OCI-LY1 (cell line): Measurements from ENCODE around the gene ALG8.

Source experiments
- H2AFZ ChIP-seq: fragments of 200-600 bp; sonication (generic), shearing (Covaris generic); 2 replicates; pipeline ENCODE4 v1.6.0; 2014; ENCODE audit warnings: antibody characterized with exemption, mild to moderate bottlenecking, low read length
- H3F3A ChIP-seq: fragments of 200-600 bp; sonication (generic), shearing (Covaris generic); 2 replicates; pipeline ENCODE4 v1.6.0; 2014; ENCODE audit warnings: mild to moderate bottlenecking, antibody characterized with exemption, low read length, moderate library complexity; ENCODE audit not compliant: insufficient read depth
- H3K27ac ChIP-seq: fragments of 200-600 bp; sonication (generic); 2 replicates; pipeline ENCODE4 v1.5.1; 2014; ENCODE audit warnings: low read length, mixed run types, mild to moderate bottlenecking, low read depth; ENCODE audit not compliant: poor library complexity, severe bottlenecking
- H3K27me3 ChIP-seq: fragments of 200-600 bp; sonication (generic); 2 replicates; pipeline ENCODE4 v1.6.0; 2014; ENCODE audit warnings: antibody characterized with exemption, mild to moderate bottlenecking, low read length, moderate library complexity; ENCODE audit not compliant: insufficient read depth
- H3K36me3 ChIP-seq: fragments of 200-600 bp; sonication (generic); 2 replicates; pipeline ENCODE4 v1.6.1; 2014; ENCODE audit warnings: mild to moderate bottlenecking, antibody characterized with exemption, low read length, moderate library complexity, mixed read lengths; ENCODE audit not compliant: insufficient read depth
- H3K4me1 ChIP-seq: fragments of 200-600 bp; sonication (generic); 2 replicates; pipeline ENCODE4 v1.5.1; 2014; ENCODE audit warnings: mild to moderate bottlenecking, low read length, moderate library complexity; ENCODE audit not compliant: insufficient read depth, severe bottlenecking
- H3K4me2 ChIP-seq: fragments of 200-600 bp; sonication (generic), shearing (Covaris generic); 2 replicates; pipeline ENCODE4 v1.6.1; 2014; ENCODE audit warnings: low read length
- H3K4me3 ChIP-seq: fragments of 200-600 bp; sonication (generic); 2 replicates; pipeline ENCODE4 v1.5.1; 2014; ENCODE audit warnings: low read length, low read depth, mild to moderate bottlenecking, mixed read lengths; ENCODE audit not compliant: poor library complexity, severe bottlenecking
- H3K79me2 ChIP-seq: fragments of 200-600 bp; shearing (Covaris generic); 2 replicates; pipeline ENCODE4 v1.6.1; 2016; ENCODE audit warnings: mixed run types, low read length, mixed read lengths; ENCODE audit not compliant: insufficient read depth
- H3K9ac ChIP-seq: fragments of 200-600 bp; sonication (generic), shearing (Covaris generic); 2 replicates; pipeline ENCODE4 v1.6.1; 2014; ENCODE audit warnings: mild to moderate bottlenecking, low read length, mixed read lengths
- H3K9me2 ChIP-seq: fragments of 200-600 bp; sonication (generic), shearing (Covaris generic); 2 replicates; pipeline ENCODE4 v1.6.1; 2014; ENCODE audit warnings: low read depth, mild to moderate bottlenecking, low read length, mixed read lengths
- H3K9me3 ChIP-seq: fragments of 200-600 bp; shearing (Covaris generic); 2 replicates; pipeline ENCODE4 v1.6.1; 2014; ENCODE audit warnings: low read length, mixed read lengths
- H4K20me1 ChIP-seq: fragments of 200-600 bp; sonication (generic), shearing (Covaris generic); 2 replicates; pipeline ENCODE4 v1.6.0; 2016; ENCODE audit warnings: mild to moderate bottlenecking, low read length; ENCODE audit not compliant: insufficient read depth
- EZH2 ChIP-seq: fragments of 200-600 bp; sonication (generic), shearing (Covaris generic); IDR thresholded peaks from 2 replicates; pipeline ENCODE4 v1.8.0; 2017; ENCODE audit warnings: borderline replicate concordance, mixed run types, mild to moderate bottlenecking, antibody characterized with exemption, low read length, moderate library complexity, mixed read lengths
- TF ChIP-seq, protein P1 (sequence below): fragments of 200-600 bp; sonication (generic), shearing (Covaris generic); IDR thresholded peaks from 2 replicates; pipeline ENCODE4 v1.5.1; 2017; ENCODE audit warnings: mild to moderate bottlenecking, antibody characterized with exemption, low read length, moderate library complexity, mixed read lengths

The ALG8 gene

GRCh38 chr11:78168539-78169477, 29.4 kb upstream of the ALG8 start:
- Histone ChIP-seq H4K20me1 (no peaks in the 10 kb centered on the region), H3K27ac (no peak overlapping the region), H3K36me3 (no peaks in the 10 kb centered on the region; the same call in 1 of the 2 replicates), H3K79me2 (no peaks in the 10 kb centered on the region), H3K9me2 (no peaks in the 10 kb centered on the region), H3K9ac (no peak overlapping the region), H3K4me1 (no peaks in the 10 kb centered on the region), H3K4me3 (no peak overlapping the region), H3K9me3 (no peaks in the 10 kb centered on the region), H3F3A (no peaks in the 10 kb centered on the region), H3K27me3 (no peaks in the 10 kb centered on the region), H3K4me2 (no peak overlapping the region), H2AFZ (no peak overlapping the region)
- TF ChIP-seq EZH2 = no peak
- TF ChIP-seq, protein P1, sequence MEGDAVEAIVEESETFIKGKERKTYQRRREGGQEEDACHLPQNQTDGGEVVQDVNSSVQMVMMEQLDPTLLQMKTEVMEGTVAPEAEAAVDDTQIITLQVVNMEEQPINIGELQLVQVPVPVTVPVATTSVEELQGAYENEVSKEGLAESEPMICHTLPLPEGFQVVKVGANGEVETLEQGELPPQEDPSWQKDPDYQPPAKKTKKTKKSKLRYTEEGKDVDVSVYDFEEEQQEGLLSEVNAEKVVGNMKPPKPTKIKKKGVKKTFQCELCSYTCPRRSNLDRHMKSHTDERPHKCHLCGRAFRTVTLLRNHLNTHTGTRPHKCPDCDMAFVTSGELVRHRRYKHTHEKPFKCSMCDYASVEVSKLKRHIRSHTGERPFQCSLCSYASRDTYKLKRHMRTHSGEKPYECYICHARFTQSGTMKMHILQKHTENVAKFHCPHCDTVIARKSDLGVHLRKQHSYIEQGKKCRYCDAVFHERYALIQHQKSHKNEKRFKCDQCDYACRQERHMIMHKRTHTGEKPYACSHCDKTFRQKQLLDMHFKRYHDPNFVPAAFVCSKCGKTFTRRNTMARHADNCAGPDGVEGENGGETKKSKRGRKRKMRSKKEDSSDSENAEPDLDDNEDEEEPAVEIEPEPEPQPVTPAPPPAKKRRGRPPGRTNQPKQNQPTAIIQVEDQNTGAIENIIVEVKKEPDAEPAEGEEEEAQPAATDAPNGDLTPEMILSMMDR = no peak

DNA sequence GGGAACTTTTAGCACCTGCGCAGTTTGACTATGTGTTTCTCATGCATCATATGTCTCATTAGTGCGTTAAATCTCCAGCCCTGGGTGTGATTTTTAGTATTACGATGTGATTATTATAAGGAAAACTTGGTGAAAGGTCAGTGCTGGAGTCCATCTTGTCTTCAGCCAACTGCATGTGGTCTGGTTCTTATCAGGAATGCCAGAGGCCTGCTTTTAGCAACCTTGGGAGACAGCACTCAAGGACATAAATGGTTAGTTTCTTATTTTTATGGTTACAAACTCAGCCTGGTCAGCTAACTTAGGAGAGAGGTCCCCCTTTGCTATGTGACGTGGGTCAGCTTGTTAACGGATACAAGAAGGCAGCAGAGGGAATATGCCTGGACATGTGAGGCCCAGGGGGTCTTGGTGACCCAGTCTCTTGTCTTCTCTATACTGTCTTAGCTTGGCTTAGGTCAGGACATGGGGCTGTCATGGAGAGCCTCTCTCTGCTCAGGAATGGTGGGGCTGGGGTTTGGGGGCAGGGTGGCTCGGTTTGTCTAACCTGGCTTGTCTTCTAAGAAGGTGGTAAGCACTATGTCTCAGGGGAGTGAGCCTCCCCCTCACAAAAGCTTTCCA, 27.5 kb upstream of the ALG8 start:
- Histone ChIP-seq H3K79me2 (no peaks in the 10 kb centered on the region), H3K9me3 (no peaks in the 10 kb centered on the region), H3F3A (no peaks in the 10 kb centered on the region), H3K36me3 (no peaks in the 10 kb centered on the region), H3K9me2 (no peaks in the 10 kb centered on the region), H3K4me3 (no peak overlapping the region), H3K4me2 (no peak overlapping the region), H3K27ac (no peak overlapping the region), H4K20me1 (no peaks in the 10 kb centered on the region), H3K9ac (no peak overlapping the region), H3K27me3 (no peaks in the 10 kb centered on the region), H2AFZ (no peak overlapping the region), H3K4me1 (no peaks in the 10 kb centered on the region)
- TF ChIP-seq, protein P1 = no peak
- TF ChIP-seq EZH2 = no peak

GRCh38 chr11:78164471-78164870, 25.0 kb upstream of the ALG8 start:
- Histone ChIP-seq H3K9ac (no peak overlapping the region), H3K4me3 (no peak overlapping the region), H3K36me3 (no peaks in the 10 kb centered on the region), H3K27ac (no peak overlapping the region), H4K20me1 (no peaks in the 10 kb centered on the region), H3K4me1 (no peaks in the 10 kb centered on the region), H3K79me2 (no peaks in the 10 kb centered on the region), H3K27me3 (no peaks in the 10 kb centered on the region), H3F3A (no peaks in the 10 kb centered on the region), H2AFZ (no peak overlapping the region), H3K9me3 (no peaks in the 10 kb centered on the region), H3K4me2 (no peak overlapping the region), H3K9me2 (no peaks in the 10 kb centered on the region)
- TF ChIP-seq, protein P1 = no peak
- TF ChIP-seq EZH2 = no peak
